CD14-positive monocyte (primary cell): Measurements from ENCODE around the gene EMC8. TPM values are rescaled to one million over a fixed set of nuclear protein-coding genes. Genes with fewer than 3 reads are reported as not detected.

ENCODE experiments used
- DNase-seq, 3 donors: peaks; one replicate each; pipeline ENCODE4 v3.0.0-alpha.2; 2011 to 2022
- H2AFZ ChIP-seq: 2 replicates; pipeline ENCODE4 v1.6.0; 2012; ENCODE audit warnings: mild to moderate bottlenecking, low read depth, low read length, inconsistent platforms; ENCODE audit not compliant: insufficient read depth, poor library complexity, severe bottlenecking
- H3K27ac ChIP-seq, 2 donors: 1 replicate in 1 of 2; 2 replicates in 1 of 2; pipeline ENCODE4 v1.5.1; 2012 to 2013; ENCODE audit warnings: low read length in 2 of 2, control low read depth in 1 of 2, inconsistent platforms in 1 of 2, low read depth in 1 of 2, mild to moderate bottlenecking in 1 of 2
- H3K27me3 ChIP-seq, 2 donors: one replicate each; pipeline versions ENCODE4 v1.6.0 to v1.6.1; 2011 to 2013; ENCODE audit warnings: low read length in 2 of 2; ENCODE audit not compliant: control insufficient read depth in 2 of 2, insufficient read depth in 2 of 2
- H3K36me3 ChIP-seq, 2 donors: replicated peaks in 1 of 2; 1 replicate in 1 of 2; 2 replicates in 1 of 2; pipeline versions ENCODE4 v1.5.1 to v1.6.1; 2012 to 2013; ENCODE audit warnings: low read length in 2 of 2, control low read depth in 1 of 2, inconsistent platforms in 1 of 2, mild to moderate bottlenecking in 1 of 2; ENCODE audit not compliant: insufficient read depth in 2 of 2, control insufficient read depth in 1 of 2
- H3K4me1 ChIP-seq, 2 donors: 1 replicate in 1 of 2; 2 replicates in 1 of 2; pipeline versions ENCODE4 v1.5.1 to v1.6.1; 2012 to 2013; ENCODE audit warnings: low read length in 2 of 2, control low read depth in 1 of 2, inconsistent platforms in 1 of 2, mild to moderate bottlenecking in 1 of 2, moderate library complexity in 1 of 2; ENCODE audit not compliant: insufficient read depth in 2 of 2, control insufficient read depth in 1 of 2
- H3K4me2 ChIP-seq: replicated peaks from 2 replicates; pipeline ENCODE3; 2012; ENCODE audit warnings: low read length, moderate library complexity, mild to moderate bottlenecking; ENCODE audit not compliant: poor library complexity, severe bottlenecking; ENCODE audit errors: extremely low read depth
- H3K4me3 ChIP-seq, 3 experiments: fragments of 200-600 bp in 1 of 3; sonication (generic) in 1 of 3; replicated peaks in 1 of 3; 1 replicate in 2 of 3; 2 replicates in 1 of 3; pipeline ENCODE4 v1.5.1; 2011 to 2013; ENCODE audit warnings: low read length in 3 of 3, mild to moderate bottlenecking in 3 of 3, control low read depth in 2 of 3, low read depth in 2 of 3, inconsistent platforms in 1 of 3, moderate library complexity in 1 of 3
- H3K79me2 ChIP-seq: 2 replicates; pipeline ENCODE4 v1.6.0; 2012; ENCODE audit warnings: mild to moderate bottlenecking, control low read depth, inconsistent platforms, low read length, moderate library complexity; ENCODE audit not compliant: insufficient read depth
- H3K9ac ChIP-seq: 2 replicates; pipeline ENCODE4 v1.6.0; 2017; ENCODE audit warnings: low read length, mild to moderate bottlenecking; ENCODE audit not compliant: insufficient read depth, poor library complexity, severe bottlenecking
- H3K9me3 ChIP-seq, 2 donors: replicated peaks in 1 of 2; 1 replicate in 1 of 2; 2 replicates in 1 of 2; pipeline versions ENCODE4 v1.5.1 to v1.6.1; 2012 to 2013; ENCODE audit warnings: low read length in 2 of 2, control low read depth in 1 of 2; ENCODE audit not compliant: control insufficient read depth in 1 of 2, insufficient read depth in 1 of 2
- H4K20me1 ChIP-seq: 2 replicates; pipeline ENCODE4 v1.6.0; 2012; ENCODE audit warnings: mild to moderate bottlenecking, low read length, control low read depth, moderate library complexity; ENCODE audit not compliant: insufficient read depth
- H3K27ac Mint-ChIP-seq, 7 donors: one replicate each; pipeline ENCODE4 v1.8.0; 2020; ENCODE audit warnings: mild to moderate bottlenecking in 7 of 7, mixed read lengths in 7 of 7, moderate library complexity in 6 of 7, inconsistent platforms in 2 of 7
- H3K27me3 Mint-ChIP-seq, 3 donors: one replicate each; pipeline ENCODE4 v1.8.0; 2021 to 2022; ENCODE audit warnings: low read depth in 3 of 3, mild to moderate bottlenecking in 3 of 3, mixed read lengths in 3 of 3, moderate library complexity in 3 of 3, inconsistent platforms in 1 of 3
- H3K36me3 Mint-ChIP-seq, 2 donors: one replicate each; pipeline ENCODE4 v1.8.0; 2020; ENCODE audit warnings: mixed read lengths in 2 of 2, inconsistent platforms in 1 of 2, mild to moderate bottlenecking in 1 of 2
- H3K4me1 Mint-ChIP-seq: one replicate; pipeline ENCODE4 v1.8.0; 2020; ENCODE audit warnings: mild to moderate bottlenecking, mixed read lengths
- H3K4me3 Mint-ChIP-seq, 2 donors: one replicate each; pipeline ENCODE4 v1.8.0; 2020; ENCODE audit warnings: mild to moderate bottlenecking in 2 of 2, mixed read lengths in 2 of 2, moderate library complexity in 1 of 2
- H3K9me3 Mint-ChIP-seq, 7 donors: one replicate each; pipeline ENCODE4 v1.8.0; 2020 to 2022; ENCODE audit warnings: mixed read lengths in 7 of 7, mild to moderate bottlenecking in 6 of 7, moderate library complexity in 6 of 7, inconsistent platforms in 2 of 7
- WGBS: methylation state at CpG from one replicate; pipeline ENCODE4 v1.1.5; 2013; ENCODE audit warnings: missing lambda C conversion rate; ENCODE audit not compliant: insufficient coverage; 5-methylcytosine and 5-hydroxymethylcytosine counted together
- intact Hi-C, 2 donors: fragments of 100-400 bp; cut with micrococcal nuclease; formaldehyde crosslinking; loops; one replicate each; pipeline versions ENCODE4 v1.15.0 to v1.15.1; 2023
- polyA plus RNA-seq, 3 donors: library from polyadenylated mRNA; depleted of rRNA in 1 of 3; unstranded in 2 of 3; stranded (reverse) in 1 of 3; fragments of 300-500 nt in 2 of 3; fragments of >200 nt in 1 of 3; fragmentation: Illumina TruSeq in 2 of 3; gene quantifications; 1 replicate in 2 of 3; 2 replicates in 1 of 3; pipeline ENCODE4 v1.2.3, GENCODE V29; 2012 to 2021
- TF ChIP-seq, protein P1 (sequence below): fragments of 200-600 bp; IDR thresholded peaks from one replicate; pipeline ENCODE4 v1.8.0; 2022; ENCODE audit warnings: antibody characterized with exemption, mild to moderate bottlenecking

Gene EMC8
- polyA plus RNA-seq, 3 donors = 28.2 to 30.0 (median 29.9) TPM

GRCh38 chr16:85774136-85774535 is 25.2 kb downstream of the EMC8 start:
- no peaks in the 10 kb centered on the region for H3K79me2 ChIP-seq
- no peak overlapping the region for H2AFZ ChIP-seq
- no CpG with 5 or more reads among the region's 6 CpGs for WGBS
- DNase-seq = no peak
- Mint-ChIP-seq H3K36me3 (peaks cover 22 to 63% of the 10 kb centered on the region in 2 donors), H3K27ac (peak overlapping the region in 1 of 7 donors; percentile 46), H3K9me3 (no peaks in the 10 kb centered on the region), H3K27me3 (peaks cover 0 to 4% (median 0%) of the 10 kb centered on the region in 3 donors), H3K4me3 (no peak overlapping the region), H3K4me1 (no peaks in the 10 kb centered on the region)
- no peak overlapping the region for H3K4me2 ChIP-seq
- TF ChIP-seq, protein P1, sequence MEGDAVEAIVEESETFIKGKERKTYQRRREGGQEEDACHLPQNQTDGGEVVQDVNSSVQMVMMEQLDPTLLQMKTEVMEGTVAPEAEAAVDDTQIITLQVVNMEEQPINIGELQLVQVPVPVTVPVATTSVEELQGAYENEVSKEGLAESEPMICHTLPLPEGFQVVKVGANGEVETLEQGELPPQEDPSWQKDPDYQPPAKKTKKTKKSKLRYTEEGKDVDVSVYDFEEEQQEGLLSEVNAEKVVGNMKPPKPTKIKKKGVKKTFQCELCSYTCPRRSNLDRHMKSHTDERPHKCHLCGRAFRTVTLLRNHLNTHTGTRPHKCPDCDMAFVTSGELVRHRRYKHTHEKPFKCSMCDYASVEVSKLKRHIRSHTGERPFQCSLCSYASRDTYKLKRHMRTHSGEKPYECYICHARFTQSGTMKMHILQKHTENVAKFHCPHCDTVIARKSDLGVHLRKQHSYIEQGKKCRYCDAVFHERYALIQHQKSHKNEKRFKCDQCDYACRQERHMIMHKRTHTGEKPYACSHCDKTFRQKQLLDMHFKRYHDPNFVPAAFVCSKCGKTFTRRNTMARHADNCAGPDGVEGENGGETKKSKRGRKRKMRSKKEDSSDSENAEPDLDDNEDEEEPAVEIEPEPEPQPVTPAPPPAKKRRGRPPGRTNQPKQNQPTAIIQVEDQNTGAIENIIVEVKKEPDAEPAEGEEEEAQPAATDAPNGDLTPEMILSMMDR = no peak
- H3K4me1 ChIP-seq = no peaks in the 10 kb centered on the region
- no peaks in the 10 kb centered on the region for H4K20me1 ChIP-seq
- intact Hi-C loops = no loop called here
- no peaks in the 10 kb centered on the region for H3K27me3 ChIP-seq
- H3K9ac ChIP-seq = no peak overlapping the region
- no peak overlapping the region for H3K27ac ChIP-seq
- no peaks in the 10 kb centered on the region for H3K9me3 ChIP-seq
- no peak overlapping the region for H3K4me3 ChIP-seq
- peaks cover 24 to 33% of the 10 kb centered on the region in 2 donors for H3K36me3 ChIP-seq

GRCh38 chr16:85773044-85773443 is 26.3 kb downstream of the EMC8 start:
- Histone ChIP-seq H4K20me1 (no peaks in the 10 kb centered on the region), H3K9me3 (no peaks in the 10 kb centered on the region), H3K4me1 (peaks cover 0 to 2% of the 10 kb centered on the region in 2 donors), H3K36me3 (peaks cover 13 to 22% of the 10 kb centered on the region in 2 donors), H3K9ac (no peak overlapping the region), H3K79me2 (no peaks in the 10 kb centered on the region), H3K27me3 (no peaks in the 10 kb centered on the region), H2AFZ (no peak overlapping the region), H3K4me2 (no peak overlapping the region), H3K27ac (no peak overlapping the region), H3K4me3 (no peak overlapping the region)
- Mint-ChIP-seq H3K27ac (no peak overlapping the region), H3K9me3 (no peaks in the 10 kb centered on the region), H3K27me3 (peaks cover 0 to 4% (median 3%) of the 10 kb centered on the region in 3 donors), H3K4me3 (no peak overlapping the region), H3K4me1 (peaks cover 3% of the 10 kb centered on the region), H3K36me3 (peaks cover 11 to 52% of the 10 kb centered on the region in 2 donors)
- WGBS = 94% methylated on average over 4 of the region's 6 CpGs
- TF ChIP-seq, protein P1 = no peak
- intact Hi-C loops = no loop called here
- no peak for DNase-seq
